PFSK-1 (cell line): Measurements from ENCODE around the gene RPA3.

ENCODE experiments used
- FOXP2 ChIP-seq: optimal IDR thresholded peaks from 2 replicates; pipeline ENCODE3; 2011; ENCODE audit warnings: borderline replicate concordance, control low read depth, inconsistent platforms; ENCODE audit not compliant: insufficient read depth; ENCODE audit errors: extremely low read length, extremely low read depth
- TAF1 ChIP-seq: IDR thresholded peaks from 2 replicates; pipeline ENCODE4 v1.6.1; 2012; ENCODE audit warnings: low read length, control low read depth, borderline replicate concordance; ENCODE audit not compliant: insufficient read depth

RPA3 gene

DNA sequence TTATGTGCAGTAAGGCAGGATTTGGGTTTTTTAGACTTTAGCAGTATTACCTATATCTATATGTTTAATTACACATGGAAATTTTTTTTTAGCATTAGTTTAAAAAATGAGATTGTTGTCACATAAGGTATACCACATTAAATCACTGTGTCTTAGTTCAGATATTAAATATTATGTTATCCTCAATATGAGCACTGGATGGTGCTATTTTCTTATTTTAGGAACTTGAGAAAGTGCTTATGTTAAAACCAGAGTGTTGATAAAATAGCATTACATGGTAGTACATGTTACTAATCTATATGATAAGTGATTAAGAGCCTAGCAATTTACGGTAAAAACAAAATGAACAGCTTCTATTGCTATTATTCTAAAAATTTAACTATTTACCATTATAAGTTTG is 123.0 kb downstream of the RPA3 start:
- TF ChIP-seq TAF1 (no peak), FOXP2 (no peak)
